Neural cell (in vitro differentiated cells): ENCODE results near the gene BTG1.

Experiments used
- EP300 ChIP-seq: fragments of 450-650 bp; conservative IDR thresholded peaks from 2 replicates; pipeline ENCODE4 v1.6.1; 2014; ENCODE audit warnings: antibody characterized with exemption, mild to moderate bottlenecking, moderate library complexity; ENCODE audit not compliant: poor library complexity, severe bottlenecking
- EZH2 ChIP-seq: fragments of 200-600, 300-800 bp; shearing (Covaris generic), sonication (generic); IDR thresholded peaks from 2 replicates; pipeline ENCODE4 v1.6.1; 2014; ENCODE audit warnings: antibody characterized with exemption, low read length, borderline replicate concordance, mild to moderate bottlenecking; ENCODE audit not compliant: insufficient read depth, poor library complexity, severe bottlenecking
- MXI1 ChIP-seq: fragments of 450-650 bp; conservative IDR thresholded peaks from 2 replicates; pipeline ENCODE4 v1.6.1; 2014; ENCODE audit warnings: antibody characterized with exemption, mild to moderate bottlenecking; ENCODE audit not compliant: poor library complexity, severe bottlenecking
- POLR2AphosphoS5 ChIP-seq: IDR thresholded peaks from 2 replicates; pipeline ENCODE4 v1.6.1; 2012
- RAD21 ChIP-seq: fragments of 450-650 bp; conservative IDR thresholded peaks from 2 replicates; pipeline ENCODE4 v1.6.1; 2014; ENCODE audit warnings: antibody characterized with exemption, mild to moderate bottlenecking, moderate library complexity
- REST ChIP-seq: IDR thresholded peaks from 2 replicates; pipeline ENCODE4 v1.6.1; 2012; ENCODE audit warnings: borderline replicate concordance
- SMC3 ChIP-seq: fragments of 450-650 bp; conservative IDR thresholded peaks from 2 replicates; pipeline ENCODE4 v1.6.1; 2014; ENCODE audit warnings: antibody characterized with exemption, mild to moderate bottlenecking, moderate library complexity; ENCODE audit not compliant: poor library complexity
- TAF1 ChIP-seq: IDR thresholded peaks from 2 replicates; pipeline ENCODE4 v1.6.1; 2012; ENCODE audit warnings: low read depth
- TF ChIP-seq, protein P1 (sequence below): fragments of 450-650 bp; IDR thresholded peaks from 2 replicates; pipeline ENCODE4 v1.5.1; 2014; ENCODE audit warnings: antibody characterized with exemption, mild to moderate bottlenecking, moderate library complexity; ENCODE audit not compliant: poor library complexity, severe bottlenecking

DNA sequence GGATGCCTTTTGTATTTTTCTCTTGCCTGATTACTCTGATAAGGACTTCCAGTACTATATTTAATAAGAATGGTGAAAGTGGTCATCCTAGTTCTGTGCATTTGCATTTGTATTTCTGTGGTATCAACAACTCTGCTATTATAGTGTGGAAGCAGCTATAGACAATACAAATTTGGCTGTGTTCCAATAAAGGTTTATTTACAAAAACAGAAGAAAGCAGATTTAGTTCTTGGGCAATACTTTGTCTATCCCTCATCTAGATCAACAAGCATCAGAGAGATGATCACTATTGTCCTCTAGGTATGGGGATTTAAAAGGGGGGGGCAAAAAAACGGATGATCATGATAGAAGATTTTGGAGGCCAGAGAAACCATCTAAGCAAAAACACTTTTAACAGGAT is 19.1 kb upstream of the BTG1 start:
- TF ChIP-seq, protein P1, sequence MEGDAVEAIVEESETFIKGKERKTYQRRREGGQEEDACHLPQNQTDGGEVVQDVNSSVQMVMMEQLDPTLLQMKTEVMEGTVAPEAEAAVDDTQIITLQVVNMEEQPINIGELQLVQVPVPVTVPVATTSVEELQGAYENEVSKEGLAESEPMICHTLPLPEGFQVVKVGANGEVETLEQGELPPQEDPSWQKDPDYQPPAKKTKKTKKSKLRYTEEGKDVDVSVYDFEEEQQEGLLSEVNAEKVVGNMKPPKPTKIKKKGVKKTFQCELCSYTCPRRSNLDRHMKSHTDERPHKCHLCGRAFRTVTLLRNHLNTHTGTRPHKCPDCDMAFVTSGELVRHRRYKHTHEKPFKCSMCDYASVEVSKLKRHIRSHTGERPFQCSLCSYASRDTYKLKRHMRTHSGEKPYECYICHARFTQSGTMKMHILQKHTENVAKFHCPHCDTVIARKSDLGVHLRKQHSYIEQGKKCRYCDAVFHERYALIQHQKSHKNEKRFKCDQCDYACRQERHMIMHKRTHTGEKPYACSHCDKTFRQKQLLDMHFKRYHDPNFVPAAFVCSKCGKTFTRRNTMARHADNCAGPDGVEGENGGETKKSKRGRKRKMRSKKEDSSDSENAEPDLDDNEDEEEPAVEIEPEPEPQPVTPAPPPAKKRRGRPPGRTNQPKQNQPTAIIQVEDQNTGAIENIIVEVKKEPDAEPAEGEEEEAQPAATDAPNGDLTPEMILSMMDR, result no peak
- TF ChIP-seq REST (no peak), POLR2AphosphoS5 (no peak), EZH2 (no peak), TAF1 (no peak), EP300 (no peak), MXI1 (no peak), RAD21 (no peak), SMC3 (no peak)
